HFF-Myc (cell line): Measurements from ENCODE around the gene PLCB1.
"Not testable (repeated sequence)": the region's sequence is repeated elsewhere in the genome, so short reads cannot be mapped to it uniquely, and the experiment has no call there.

ENCODE experiments used
- DNase-seq: peaks from one replicate; pipeline ENCODE4 v3.0.0-alpha.2; 2011; ENCODE audit warnings: low read depth; ENCODE audit errors: extremely low read depth
- H3K4me3 ChIP-seq: replicated peaks from 2 replicates; pipeline ENCODE4 v1.5.1; 2011; ENCODE audit warnings: low read depth, mild to moderate bottlenecking, control low read depth, low read length
- CTCF ChIP-seq: IDR thresholded peaks from 2 replicates; pipeline ENCODE4 v1.5.1; 2012; ENCODE audit warnings: mild to moderate bottlenecking, low read depth, low read length, control low read depth; ENCODE audit errors: missing control alignments

PLCB1 gene

GRCh38 chr20:8372824-8373380, 240.8 kb downstream of the PLCB1 start:
- no peak for TF ChIP-seq CTCF
- no peak for DNase-seq
- H3K4me3 ChIP-seq = no peak overlapping the region

- DNase-seq = no peak
- H3K4me3 ChIP-seq = no peak overlapping the region
- no peak for TF ChIP-seq CTCF
Observed at GRCh38 chr20:8373579-8373978, 241.5 kb downstream of the PLCB1 start.

- no peak for TF ChIP-seq CTCF
- H3K4me3 ChIP-seq = no peak overlapping the region
- DNase-seq = no peak
Observed at GRCh38 chr20:8375898-8376297, 243.8 kb downstream of the PLCB1 start.

- no peak overlapping the region for H3K4me3 ChIP-seq
- no peak for DNase-seq
- no peak for TF ChIP-seq CTCF
Observed at GRCh38 chr20:8376940-8377339, 244.9 kb downstream of the PLCB1 start.

- not testable (repeated sequence) for DNase-seq, H3K4me3 ChIP-seq
Observed at GRCh38 chr20:8379125-8379524, 247.1 kb downstream of the PLCB1 start.

GRCh38 chr20:8385247-8385646, 253.2 kb downstream of the PLCB1 start:
- no peak for TF ChIP-seq CTCF
- DNase-seq = no peak

GRCh38 chr20:8386991-8387390, 254.9 kb downstream of the PLCB1 start:
- TF ChIP-seq CTCF = no peak
- no peak for DNase-seq
- H3K4me3 ChIP-seq = no peak overlapping the region

More at GRCh38 chr20:8385247-8385646, 253.2 kb downstream of the PLCB1 start:
- H3K4me3 ChIP-seq = no peak overlapping the region
